CD14-positive monocyte (primary cell): ENCODE data around the gene ABCG1. TPM values are rescaled to one million over a fixed set of nuclear protein-coding genes. Genes with fewer than 3 reads are reported as not detected.

Source experiments
- DNase-seq, 3 donors: peaks; one replicate each; pipeline ENCODE4 v3.0.0-alpha.2; 2011 to 2022
- H2AFZ ChIP-seq: 2 replicates; pipeline ENCODE4 v1.6.0; 2012; ENCODE audit warnings: mild to moderate bottlenecking, low read depth, low read length, inconsistent platforms; ENCODE audit not compliant: insufficient read depth, poor library complexity, severe bottlenecking
- H3K27ac ChIP-seq, 2 donors: 1 replicate in 1 of 2; 2 replicates in 1 of 2; pipeline ENCODE4 v1.5.1; 2012 to 2013; ENCODE audit warnings: low read length in 2 of 2, control low read depth in 1 of 2, inconsistent platforms in 1 of 2, low read depth in 1 of 2, mild to moderate bottlenecking in 1 of 2
- H3K27me3 ChIP-seq, 2 donors: one replicate each; pipeline versions ENCODE4 v1.6.0 to v1.6.1; 2011 to 2013; ENCODE audit warnings: low read length in 2 of 2; ENCODE audit not compliant: control insufficient read depth in 2 of 2, insufficient read depth in 2 of 2
- H3K36me3 ChIP-seq, 2 donors: replicated peaks in 1 of 2; 1 replicate in 1 of 2; 2 replicates in 1 of 2; pipeline versions ENCODE4 v1.5.1 to v1.6.1; 2012 to 2013; ENCODE audit warnings: low read length in 2 of 2, control low read depth in 1 of 2, inconsistent platforms in 1 of 2, mild to moderate bottlenecking in 1 of 2; ENCODE audit not compliant: insufficient read depth in 2 of 2, control insufficient read depth in 1 of 2
- H3K4me1 ChIP-seq, 2 donors: 1 replicate in 1 of 2; 2 replicates in 1 of 2; pipeline versions ENCODE4 v1.5.1 to v1.6.1; 2012 to 2013; ENCODE audit warnings: low read length in 2 of 2, control low read depth in 1 of 2, inconsistent platforms in 1 of 2, mild to moderate bottlenecking in 1 of 2, moderate library complexity in 1 of 2; ENCODE audit not compliant: insufficient read depth in 2 of 2, control insufficient read depth in 1 of 2
- H3K4me2 ChIP-seq: replicated peaks from 2 replicates; pipeline ENCODE3; 2012; ENCODE audit warnings: low read length, moderate library complexity, mild to moderate bottlenecking; ENCODE audit not compliant: poor library complexity, severe bottlenecking; ENCODE audit errors: extremely low read depth
- H3K4me3 ChIP-seq, 3 experiments: fragments of 200-600 bp in 1 of 3; sonication (generic) in 1 of 3; replicated peaks in 1 of 3; 1 replicate in 2 of 3; 2 replicates in 1 of 3; pipeline ENCODE4 v1.5.1; 2011 to 2013; ENCODE audit warnings: low read length in 3 of 3, mild to moderate bottlenecking in 3 of 3, control low read depth in 2 of 3, low read depth in 2 of 3, inconsistent platforms in 1 of 3, moderate library complexity in 1 of 3
- H3K79me2 ChIP-seq: 2 replicates; pipeline ENCODE4 v1.6.0; 2012; ENCODE audit warnings: mild to moderate bottlenecking, control low read depth, inconsistent platforms, low read length, moderate library complexity; ENCODE audit not compliant: insufficient read depth
- H3K9ac ChIP-seq: 2 replicates; pipeline ENCODE4 v1.6.0; 2017; ENCODE audit warnings: low read length, mild to moderate bottlenecking; ENCODE audit not compliant: insufficient read depth, poor library complexity, severe bottlenecking
- H3K9me3 ChIP-seq, 2 donors: replicated peaks in 1 of 2; 1 replicate in 1 of 2; 2 replicates in 1 of 2; pipeline versions ENCODE4 v1.5.1 to v1.6.1; 2012 to 2013; ENCODE audit warnings: low read length in 2 of 2, control low read depth in 1 of 2; ENCODE audit not compliant: control insufficient read depth in 1 of 2, insufficient read depth in 1 of 2
- H4K20me1 ChIP-seq: 2 replicates; pipeline ENCODE4 v1.6.0; 2012; ENCODE audit warnings: mild to moderate bottlenecking, low read length, control low read depth, moderate library complexity; ENCODE audit not compliant: insufficient read depth
- H3K27ac Mint-ChIP-seq, 7 donors: one replicate each; pipeline ENCODE4 v1.8.0; 2020; ENCODE audit warnings: mild to moderate bottlenecking in 7 of 7, mixed read lengths in 7 of 7, moderate library complexity in 6 of 7, inconsistent platforms in 2 of 7
- H3K27me3 Mint-ChIP-seq, 3 donors: one replicate each; pipeline ENCODE4 v1.8.0; 2021 to 2022; ENCODE audit warnings: low read depth in 3 of 3, mild to moderate bottlenecking in 3 of 3, mixed read lengths in 3 of 3, moderate library complexity in 3 of 3, inconsistent platforms in 1 of 3
- H3K36me3 Mint-ChIP-seq, 2 donors: one replicate each; pipeline ENCODE4 v1.8.0; 2020; ENCODE audit warnings: mixed read lengths in 2 of 2, inconsistent platforms in 1 of 2, mild to moderate bottlenecking in 1 of 2
- H3K4me1 Mint-ChIP-seq: one replicate; pipeline ENCODE4 v1.8.0; 2020; ENCODE audit warnings: mild to moderate bottlenecking, mixed read lengths
- H3K4me3 Mint-ChIP-seq, 2 donors: one replicate each; pipeline ENCODE4 v1.8.0; 2020; ENCODE audit warnings: mild to moderate bottlenecking in 2 of 2, mixed read lengths in 2 of 2, moderate library complexity in 1 of 2
- H3K9me3 Mint-ChIP-seq, 7 donors: one replicate each; pipeline ENCODE4 v1.8.0; 2020 to 2022; ENCODE audit warnings: mixed read lengths in 7 of 7, mild to moderate bottlenecking in 6 of 7, moderate library complexity in 6 of 7, inconsistent platforms in 2 of 7
- CTCF ChIP-seq: fragments of 200-600 bp; IDR thresholded peaks from one replicate; pipeline ENCODE4 v1.8.0; 2022; ENCODE audit warnings: antibody characterized with exemption, mild to moderate bottlenecking
- WGBS: methylation state at CpG from one replicate; pipeline ENCODE4 v1.1.5; 2013; ENCODE audit warnings: missing lambda C conversion rate; ENCODE audit not compliant: insufficient coverage; 5-methylcytosine and 5-hydroxymethylcytosine counted together
- intact Hi-C, 2 donors: fragments of 100-400 bp; cut with micrococcal nuclease; formaldehyde crosslinking; loops; one replicate each; pipeline versions ENCODE4 v1.15.0 to v1.15.1; 2023
- polyA plus RNA-seq, 3 donors: library from polyadenylated mRNA; depleted of rRNA in 1 of 3; unstranded in 2 of 3; stranded (reverse) in 1 of 3; fragments of 300-500 nt in 2 of 3; fragments of >200 nt in 1 of 3; fragmentation: Illumina TruSeq in 2 of 3; gene quantifications; 1 replicate in 2 of 3; 2 replicates in 1 of 3; pipeline ENCODE4 v1.2.3, GENCODE V29; 2012 to 2021

ABCG1 gene
- polyA plus RNA-seq, 3 donors, result 3.0 to 5.2 (median 3.5) TPM

- Histone ChIP-seq H4K20me1 (no peaks in the 10 kb centered on the region), H3K4me3 (no peak overlapping the region), H3K9ac (no peak overlapping the region), H3K4me2 (no peak overlapping the region), H3K79me2 (no peaks in the 10 kb centered on the region), H3K36me3 (peaks cover 0 to 3% of the 10 kb centered on the region in 2 donors), H3K4me1 (no peaks in the 10 kb centered on the region), H3K27me3 (no peaks in the 10 kb centered on the region), H3K9me3 (no peaks in the 10 kb centered on the region), H2AFZ (no peak overlapping the region), H3K27ac (no peak overlapping the region)
- WGBS, result 90% methylated on average over 17 of the region's 17 CpGs
- Mint-ChIP-seq H3K27ac (no peak overlapping the region), H3K4me1 (no peaks in the 10 kb centered on the region), H3K36me3 (peaks cover 8 to 29% of the 10 kb centered on the region in 2 donors), H3K4me3 (no peak overlapping the region), H3K9me3 (peaks cover 0 to under 1% (median 0%) of the 10 kb centered on the region in 7 donors), H3K27me3 (peaks cover 0 to 3% (median under 1%) of the 10 kb centered on the region in 3 donors)
- DNase-seq, result no peak
- TF ChIP-seq CTCF, result no peak
- intact Hi-C loops, result no loop called here
These were observed 57.7 kb downstream of the ABCG1 start for GRCh38 chr21:42276526-42277154.

GRCh38 chr21:42277593-42277992, 58.7 kb downstream of the ABCG1 start:
- Histone ChIP-seq H3K9ac (no peak overlapping the region), H3K4me2 (no peak overlapping the region), H3K79me2 (no peaks in the 10 kb centered on the region), H3K4me3 (no peak overlapping the region), H4K20me1 (no peaks in the 10 kb centered on the region), H3K4me1 (no peaks in the 10 kb centered on the region), H3K27me3 (no peaks in the 10 kb centered on the region), H3K36me3 (peaks cover 0 to 3% of the 10 kb centered on the region in 2 donors), H2AFZ (no peak overlapping the region), H3K9me3 (no peaks in the 10 kb centered on the region), H3K27ac (no peak overlapping the region)
- Mint-ChIP-seq H3K9me3 (no peaks in the 10 kb centered on the region), H3K4me1 (no peaks in the 10 kb centered on the region), H3K27ac (no peak overlapping the region), H3K36me3 (peaks cover 10 to 31% of the 10 kb centered on the region in 2 donors), H3K27me3 (peaks cover 0 to 5% (median 4%) of the 10 kb centered on the region in 3 donors), H3K4me3 (no peak overlapping the region)
- no CpG with 5 or more reads among the region's 4 CpGs for WGBS
- TF ChIP-seq CTCF, result no peak
- intact Hi-C loops, result no loop called here
- no peak for DNase-seq
